ENCODE results near the gene XPNPEP1.

Gene XPNPEP1

GRCh38 chr10:109913306-109913892 is 9.9 kb downstream of the XPNPEP1 start:
- H3K27ac ChIP-seq (ENCODE audit: low read length) = peak overlapping the region; percentile 50
- H3K9ac ChIP-seq (ENCODE audit: low read length) = no peak overlapping the region
- TF ChIP-seq EZH2phosphoT487 (IDR thresholded peaks at IDR 0.05; ENCODE audit: low read depth) (no peak), CTCF (IDR thresholded peaks at IDR 0.05; ENCODE audit: low read depth, low read length) (no peak)

GRCh38 chr10:109912335-109913281 is 10.7 kb downstream of the XPNPEP1 start:
- Histone ChIP-seq H4K20me1 (ENCODE audit: insufficient read depth, low read length) (peaks cover 49% of the 10 kb centered on the region), H3K27ac (ENCODE audit: low read length) (peak overlapping the region; percentile 62), H3K36me3 (replicated peaks; ENCODE audit: low read depth, low read length) (peaks cover 24% of the 10 kb centered on the region), H3K27me3 (ENCODE audit: low read depth, low read length) (no peaks in the 10 kb centered on the region), H3K4me3 (ENCODE audit: low read length) (peak overlapping the region; percentile 53), H3K9me3 (ENCODE audit: insufficient read depth, low read length) (no peaks in the 10 kb centered on the region), H3K4me1 (ENCODE audit: low read length) (peaks cover 53% of the 10 kb centered on the region), H3K79me2 (ENCODE audit: low read length) (peaks cover 23% of the 10 kb centered on the region), H3K4me2 (ENCODE audit: low read length) (peak overlapping the region; percentile 84), H2AFZ (ENCODE audit: low read depth, low read length) (no peak overlapping the region), H3K9ac (ENCODE audit: low read length) (no peak overlapping the region; the same call in 1 of the 2 replicates)
- TF ChIP-seq CTCF (IDR thresholded peaks at IDR 0.05; ENCODE audit: low read depth, low read length) (no peak), EZH2phosphoT487 (IDR thresholded peaks at IDR 0.05; ENCODE audit: low read depth) (no peak)

More at GRCh38 chr10:109913306-109913892, 9.9 kb downstream of the XPNPEP1 start:
- Histone ChIP-seq H3K79me2 (ENCODE audit: low read length) (peaks cover 28% of the 10 kb centered on the region), H4K20me1 (ENCODE audit: insufficient read depth, low read length) (peaks cover 49% of the 10 kb centered on the region), H3K27me3 (ENCODE audit: low read depth, low read length) (no peaks in the 10 kb centered on the region), H3K9me3 (ENCODE audit: insufficient read depth, low read length) (no peaks in the 10 kb centered on the region), H3K4me1 (ENCODE audit: low read length) (peaks cover 53% of the 10 kb centered on the region), H2AFZ (ENCODE audit: low read depth, low read length) (no peak overlapping the region), H3K4me2 (ENCODE audit: low read length) (peak overlapping the region; percentile 84), H3K36me3 (replicated peaks; ENCODE audit: low read depth, low read length) (peaks cover 23% of the 10 kb centered on the region), H3K4me3 (ENCODE audit: low read length) (no peak overlapping the region)

- no peaks in the 10 kb centered on the region for H3K27me3 ChIP-seq (ENCODE audit: low read depth, low read length)
- peak overlapping the region; percentile 62 for H3K27ac ChIP-seq (ENCODE audit: low read length)
- no peak overlapping the region; the same call in 1 of the 2 replicates for H3K9ac ChIP-seq (ENCODE audit: low read length)
- peak overlapping the region; percentile 84 for H3K4me2 ChIP-seq (ENCODE audit: low read length)
- H3K36me3 ChIP-seq (replicated peaks; ENCODE audit: low read depth, low read length) = peaks cover 29% of the 10 kb centered on the region
- peaks cover 22% of the 10 kb centered on the region for H3K79me2 ChIP-seq (ENCODE audit: low read length)
- no peak for TF ChIP-seq CTCF (IDR thresholded peaks at IDR 0.05; ENCODE audit: low read depth, low read length)
- no peak for TF ChIP-seq EZH2phosphoT487 (IDR thresholded peaks at IDR 0.05; ENCODE audit: low read depth)
- H2AFZ ChIP-seq (ENCODE audit: low read depth, low read length) = no peak overlapping the region
- H3K4me1 ChIP-seq (ENCODE audit: low read length) = peaks cover 47% of the 10 kb centered on the region
- peaks cover 45% of the 10 kb centered on the region for H4K20me1 ChIP-seq (ENCODE audit: insufficient read depth, low read length)
- no peaks in the 10 kb centered on the region for H3K9me3 ChIP-seq (ENCODE audit: insufficient read depth, low read length)
- peak overlapping the region; percentile 53 for H3K4me3 ChIP-seq (ENCODE audit: low read length)
These were observed 11.4 kb downstream of the XPNPEP1 start for GRCh38 chr10:109911903-109912302.

GRCh38 chr10:109906316-109906715 is 17.0 kb downstream of the XPNPEP1 start:
- H3K4me2 ChIP-seq (ENCODE audit: low read length) = no peak overlapping the region
- H3K79me2 ChIP-seq (ENCODE audit: low read length) = 0 out of 2 replicates have a peak, but pooled peaks cover 6% of the 10 kb centered on the region
- no peak overlapping the region for H3K9ac ChIP-seq (ENCODE audit: low read length)
- peaks cover 6% of the 10 kb centered on the region; the same call in 1 of the 2 replicates for H4K20me1 ChIP-seq (ENCODE audit: insufficient read depth, low read length)
- H3K4me1 ChIP-seq (ENCODE audit: low read length) = peaks cover 5% of the 10 kb centered on the region
- no peak overlapping the region for H2AFZ ChIP-seq (ENCODE audit: low read depth, low read length)
- no peak overlapping the region for H3K27ac ChIP-seq (ENCODE audit: low read length)
- H3K27me3 ChIP-seq (ENCODE audit: low read depth, low read length) = no peaks in the 10 kb centered on the region
- no peak for TF ChIP-seq EZH2phosphoT487 (IDR thresholded peaks at IDR 0.05; ENCODE audit: low read depth)
- TF ChIP-seq CTCF (IDR thresholded peaks at IDR 0.05; ENCODE audit: low read depth, low read length) = no peak
- H3K36me3 ChIP-seq (replicated peaks; ENCODE audit: low read depth, low read length) = peaks cover 25% of the 10 kb centered on the region
- no peaks in the 10 kb centered on the region for H3K9me3 ChIP-seq (ENCODE audit: insufficient read depth, low read length)
- no peak overlapping the region for H3K4me3 ChIP-seq (ENCODE audit: low read length)
